K562 (cell line): ENCODE data around the gene DCAF5. TPM values are rescaled to one million over a fixed set of nuclear protein-coding genes. Genes with fewer than 3 reads are reported as not detected.

Experiments used
- ATAC-seq: fragments of 200-7000 bp; cut with Tn5 transposase; 3 replicates; pipeline ENCODE4 v1.9.1; 2020; ENCODE audit warnings: moderate library complexity
- BruUV-seq: library from RNA; stranded (reverse); fragments of 400-500 nt; replicated peaks from 2 replicates; lab custom pipeline; 2021; lab: Mats Ljungman, UMichigan
- CTCF ChIA-PET: fragments of 300-600 bp; formaldehyde crosslinking; extraction: SDS; loops from one replicate; lab custom pipeline; 2021; ENCODE audit warnings: low intra/inter-chr PET ratio; lab: Yijun Ruan, JAX
- POLR2A ChIA-PET: fragments of 300-600, 350-650 bp; sonication (Branson Sonifier 250); formaldehyde crosslinking; extraction: SDS; loops from one replicate; lab custom pipeline; 2021; ENCODE audit warnings: antibody characterized with exemption, inconsistent platforms; lab: Yijun Ruan, JAX
- DNase-seq, 4 experiments: peaks; one replicate each; pipeline versions ENCODE4 v3.0.0 to v3.0.0-alpha.2; 2011 to 2018; ENCODE audit warnings: low spot score in 3 of 4, mixed read lengths in 3 of 4; ENCODE audit errors: extremely low read depth in 1 of 4
- FAIRE-seq: peaks from 2 replicates; lab custom pipeline; 2011; peaks lifted over from hg19 to GRCh38; lab: Jason Lieb, UNC
- H2AFZ ChIP-seq: 2 replicates; pipeline ENCODE4 v1.6.0; 2011; ENCODE audit warnings: low read depth, low read length, control low read depth, inconsistent platforms
- H3K27ac ChIP-seq: fragments of 200-600 bp; 3 replicates; pipeline ENCODE4 v1.8.0; 2011; ENCODE audit warnings: low read depth, mild to moderate bottlenecking, control low read depth, inconsistent platforms, low read length, moderate library complexity, mixed read lengths; ENCODE audit errors: extremely low read depth
- H3K27me3 ChIP-seq, 2 experiments: fragments of 300-600 bp in 1 of 2; 2 replicates in 1 of 2; 3 replicates in 1 of 2; pipeline versions ENCODE4 v1.6.0 to v1.8.0; 2011; ENCODE audit warnings: inconsistent platforms in 2 of 2, low read length in 2 of 2, mild to moderate bottlenecking in 1 of 2, mixed read lengths in 1 of 2, moderate library complexity in 1 of 2; ENCODE audit not compliant: control insufficient read depth in 2 of 2, insufficient read depth in 2 of 2
- H3K36me3 ChIP-seq: fragments of 300-600 bp; 3 replicates; pipeline ENCODE4 v1.8.0; 2011; ENCODE audit warnings: mild to moderate bottlenecking, low read length, inconsistent platforms; ENCODE audit not compliant: control insufficient read depth, insufficient read depth
- H3K4me1 ChIP-seq, 2 experiments: fragments of 200-600 bp in 1 of 2; replicated peaks in 1 of 2; 2 replicates in 1 of 2; 3 replicates in 1 of 2; pipeline versions ENCODE4 v1.5.1 to v1.8.0; 2011; ENCODE audit warnings: inconsistent platforms in 2 of 2, low read length in 2 of 2, mild to moderate bottlenecking in 1 of 2, mixed read lengths in 1 of 2, moderate library complexity in 1 of 2; ENCODE audit not compliant: control insufficient read depth in 2 of 2, insufficient read depth in 2 of 2
- H3K4me2 ChIP-seq: 2 replicates; pipeline ENCODE4 v1.6.1; 2011; ENCODE audit warnings: low read length, control low read depth, inconsistent platforms, mixed read lengths; ENCODE audit not compliant: insufficient read depth
- H3K4me3 ChIP-seq: fragments of 200-600 bp; sonication (generic), shearing (Covaris generic); 2 replicates; pipeline ENCODE4 v1.5.1; 2016; ENCODE audit warnings: control low read depth, inconsistent platforms
- H3K79me2 ChIP-seq: fragments of 200-600 bp; 3 replicates; pipeline ENCODE4 v1.8.0; 2011; ENCODE audit warnings: low read length, inconsistent platforms; ENCODE audit not compliant: control insufficient read depth, insufficient read depth
- H3K9ac ChIP-seq, 2 experiments: 2 replicates each; pipeline versions ENCODE4 v1.6.0 to v1.6.1; 2011; ENCODE audit warnings: low read depth in 2 of 2, low read length in 2 of 2, control low read depth in 1 of 2, inconsistent platforms in 1 of 2, mild to moderate bottlenecking in 1 of 2, mixed read lengths in 1 of 2; ENCODE audit not compliant: insufficient read depth in 1 of 2
- H3K9me1 ChIP-seq: one replicate; pipeline ENCODE4 v1.6.0; 2011; ENCODE audit warnings: inconsistent platforms, mild to moderate bottlenecking, low read length, moderate library complexity; ENCODE audit not compliant: control insufficient read depth, insufficient read depth
- H3K9me3 ChIP-seq: replicated peaks from 2 replicates; pipeline ENCODE4 v1.5.1; 2011; ENCODE audit warnings: low read depth, low read length, inconsistent platforms; ENCODE audit not compliant: control insufficient read depth, insufficient read depth
- H4K20me1 ChIP-seq: replicated peaks from 2 replicates; pipeline ENCODE4 v1.6.1; 2011; ENCODE audit warnings: low read length, inconsistent platforms, mixed read lengths; ENCODE audit not compliant: control insufficient read depth, insufficient read depth
- BACH1 ChIP-seq: fragments of 200-800 bp; sonication (Bioruptor generic); IDR thresholded peaks from 2 replicates; pipeline ENCODE4 v1.6.1; 2016; ENCODE audit warnings: missing genetic modification characterization, missing compliant biosample characterization
- BRD4 ChIP-seq: fragments of 200-600 bp; sonication (generic); IDR thresholded peaks from 2 replicates; pipeline ENCODE4 v1.6.1; 2017; ENCODE audit warnings: inconsistent platforms
- CBX8 ChIP-seq: fragments of 200-600 bp; sonication (generic); IDR thresholded peaks from 2 replicates; pipeline ENCODE4 v1.6.1; 2012; ENCODE audit warnings: borderline replicate concordance, mixed run types, low read depth, mild to moderate bottlenecking, moderate library complexity, mixed read lengths, low read length, control low read depth, inconsistent platforms; ENCODE audit not compliant: poor library complexity, severe bottlenecking; ENCODE audit errors: extremely low read depth
- KDM1A ChIP-seq, 2 experiments: fragments of 450-650 bp; IDR thresholded peaks; 2 replicates each; pipeline ENCODE4 v1.6.1; 2016; ENCODE audit warnings: mild to moderate bottlenecking in 2 of 2
- MIER1 ChIP-seq: fragments of 450-650 bp; IDR thresholded peaks from 2 replicates; pipeline ENCODE4 v1.6.1; 2016; ENCODE audit warnings: antibody characterized with exemption, mild to moderate bottlenecking, low read depth
- NCOA2 ChIP-seq, 2 experiments: fragments of 450-650 bp; IDR thresholded peaks; 2 replicates each; pipeline ENCODE4 v1.6.1; 2018; ENCODE audit warnings: mild to moderate bottlenecking in 2 of 2, moderate library complexity in 1 of 2; ENCODE audit not compliant: partially characterized antibody in 2 of 2
- NKRF ChIP-seq: fragments of 450-650 bp; IDR thresholded peaks from 2 replicates; pipeline ENCODE4 v1.6.1; 2016; ENCODE audit warnings: borderline replicate concordance
- OTX1 ChIP-seq: fragments of 450-650 bp; formaldehyde crosslinking; IDR thresholded peaks from 2 replicates; pipeline ENCODE4 v1.4.0; 2022; ENCODE audit warnings: mild to moderate bottlenecking
- RBM14 ChIP-seq: fragments of 200-400 bp; formaldehyde crosslinking; IDR thresholded peaks from 2 replicates; pipeline ENCODE4 v1.6.1; 2018; ENCODE audit warnings: low read depth, mild to moderate bottlenecking, low read length, moderate library complexity, borderline replicate concordance; ENCODE audit not compliant: insufficient read depth
- YY1 ChIP-seq, 3 experiments: IDR thresholded peaks; 2 replicates each; pipeline ENCODE4 v1.6.1; 2011; ENCODE audit warnings: low read length in 2 of 3, mild to moderate bottlenecking in 2 of 3, moderate library complexity in 2 of 3, borderline replicate concordance in 1 of 3, control low read depth in 1 of 3, low read depth in 1 of 3; ENCODE audit not compliant: insufficient read depth in 3 of 3, insufficient replicate concordance in 2 of 3, control insufficient read depth in 1 of 3, insufficient read length in 1 of 3; ENCODE audit errors: extremely low read depth in 1 of 3
- ZNF23 ChIP-seq: fragments of 250-450 bp; sonication (Bioruptor Pico); IDR thresholded peaks from 2 replicates; pipeline ENCODE4 v1.4.0; 2020; ENCODE audit warnings: mild to moderate bottlenecking
- ZNF507 ChIP-seq: conservative IDR thresholded peaks from 2 replicates; pipeline ENCODE4 v1.6.1; 2017; ENCODE audit warnings: missing genetic modification characterization, missing compliant biosample characterization
- ZNF586 ChIP-seq: fragments of 450-650 bp; formaldehyde crosslinking; conservative IDR thresholded peaks from 2 replicates; pipeline ENCODE4 v1.4.0; 2020; ENCODE audit warnings: mild to moderate bottlenecking, moderate library complexity
- ZNF589 ChIP-seq: fragments of 200-800 bp; sonication (Bioruptor generic); IDR thresholded peaks from 2 replicates; pipeline ENCODE4 v1.6.1; 2016; ENCODE audit warnings: low read depth, missing genetic modification characterization, missing compliant biosample characterization
- ZSCAN29 ChIP-seq: fragments of 450-650 bp; IDR thresholded peaks from 2 replicates; pipeline ENCODE4 v1.6.1; 2017
- WGBS: fragments of 100-300 bp; shearing (Covaris generic); methylation state at CpG from one replicate; pipeline ENCODE4 v1.1.6; 2016; ENCODE audit warnings: low coverage, mixed read lengths; ENCODE audit not compliant: insufficient coverage; ENCODE audit errors: missing lambda C conversion rate; 5-methylcytosine and 5-hydroxymethylcytosine counted together
- in situ Hi-C: fragments of 300-500 bp; cut with MboI; formaldehyde crosslinking; loops from 4 replicates; pipeline ENCODE4 v1.15.0; 2018; ENCODE audit warnings: inconsistent platforms, mixed read lengths
- intact Hi-C: fragments of 100-400 bp; cut with micrococcal nuclease; formaldehyde crosslinking; loops from 2 replicates; pipeline ENCODE4 v1.14.2; 2022
- polyA plus RNA-seq, 8 experiments: library from polyadenylated mRNA; depleted of rRNA in 4 of 8; stranded (reverse) in 5 of 8; unstranded in 3 of 8; fragments of >200 nt; fragmentation: Nextera tagmentation in 2 of 8; fragmentation: Illumina TruSeq in 1 of 8; extraction: Ambion mirVana in 2 of 8; extraction: Trizol in 1 of 8; gene quantifications; 2 replicates each; pipeline versions ENCODE4 v1.2.1 to v1.2.3, GENCODE V29; 2011 to 2014; ENCODE audit warnings: inconsistent platforms in 1 of 8, missing spikeins in 1 of 8
- total RNA-seq, 7 experiments: library from RNA; depleted of rRNA in 6 of 7; stranded (reverse); fragments of >200 nt in 6 of 7; fragmentation: Illumina TruSeq in 2 of 7; extraction: Trizol in 2 of 7; gene quantifications; 2 replicates each; pipeline versions ENCODE4 v1.2.1 to v1.2.3, GENCODE V29; 2011 to 2021; ENCODE audit warnings: low replicate concordance in 1 of 7

Gene DCAF5
- total and polyA plus RNA-seq, 9 of the 15 experiments (the other 6 are each of a cell fraction or from before 2014, with no cell fraction given): 5.6 to 24.1 (median 12.7) TPM

DNA sequence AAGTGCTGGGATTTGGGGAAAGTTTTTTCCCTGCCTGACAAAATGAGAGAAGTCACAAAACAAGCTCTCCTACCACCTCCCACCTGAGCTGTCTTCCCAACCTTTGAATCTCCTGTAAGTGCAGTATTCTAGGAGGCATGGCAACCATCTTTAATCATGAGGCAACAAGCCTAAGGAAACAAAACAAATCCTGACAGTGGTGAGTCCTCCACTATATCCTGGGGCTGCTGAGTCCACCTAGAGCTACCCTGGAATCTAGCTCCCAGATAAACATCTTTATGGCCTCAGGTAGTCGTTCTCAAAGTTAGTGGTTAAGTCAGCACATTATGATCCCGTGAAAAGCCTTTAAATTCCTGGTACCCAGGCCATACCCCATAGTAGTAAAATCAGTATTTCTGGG lies 151.5 kb downstream of the DCAF5 start:
- no peak for FAIRE-seq
- Histone ChIP-seq H3K4me1 (peaks cover 0 to 4% of the 10 kb centered on the region in 2 experiments; a peak in 2 of 5 replicates), H3K9me1 (no peaks in the 10 kb centered on the region), H3K9me3 (no peaks in the 10 kb centered on the region), H4K20me1 (no peaks in the 10 kb centered on the region), H3K4me2 (no peak overlapping the region), H3K27me3 (0 out of 5 replicates have a peak, but pooled peaks cover 0 to 5% of the 10 kb centered on the region in 2 experiments), H3K4me3 (no peak overlapping the region), H3K36me3 (no peaks in the 10 kb centered on the region), H2AFZ (no peak overlapping the region), H3K79me2 (no peaks in the 10 kb centered on the region), H3K9ac (no peak overlapping the region), H3K27ac (no peak overlapping the region)
- intact Hi-C loops: loop anchor here (10.0 kb wide), 1 partner anchor 87 kb away; no protein-coding TSS in a partner anchor
- no TSS peak for BruUV-seq
- POLR2A ChIA-PET: interaction anchor here (0.5 kb wide), 1 partner anchor 11 kb away, joined by 3 read pairs; no protein-coding TSS in a partner anchor
- no peak for ATAC-seq
- DNase-seq: no peak
- in situ Hi-C loops: no loop called here
- no peak for TF ChIP-seq KDM1A (IDR thresholded peaks at IDR 0.05)
- no peak for TF ChIP-seq ZNF589 (CRISPR knock-in tag)
- TF ChIP-seq ZSCAN29: no peak
- no peak for TF ChIP-seq BRD4
- no peak for TF ChIP-seq MIER1
- no peak for TF ChIP-seq ZNF23 (CRISPR knock-in tag)
- TF ChIP-seq ZNF507 (tag): no peak
- no peak for TF ChIP-seq CBX8
- no peak for TF ChIP-seq NCOA2 (IDR thresholded peaks at IDR 0.05; ENCODE audit: partially characterized antibody in 2 of 2)
- TF ChIP-seq RBM14: no peak
- TF ChIP-seq BACH1 (tag): no peak
- no peak for TF ChIP-seq OTX1 (CRISPR knock-in tag)
- TF ChIP-seq ZNF586: no peak
- TF ChIP-seq NKRF: no peak
- no peak for TF ChIP-seq YY1 (IDR thresholded peaks at IDR 0.05; ENCODE audit: borderline replicate concordance in 1 of 3, control insufficient read depth in 1 of 3, extremely low read depth in 1 of 3, insufficient read depth in 3 of 3, insufficient read length in 1 of 3, insufficient replicate concordance in 2 of 3, low read depth in 1 of 3, low read length in 2 of 3)
- CTCF ChIA-PET: no interaction called here
- 6% methylated on average over 2 of the region's 2 CpGs for WGBS
